Uterus (tissue), 2 donors: ENCODE data around the gene RTP3.

Experiments
- CTCF ChIP-seq, 4 experiments: fragments of 200-600 bp in 2 of 4; fragments of 450-650 bp in 2 of 4; sonication (generic) in 2 of 4; IDR thresholded peaks; one replicate each; pipeline ENCODE4 v1.5.1; 2016 to 2019; ENCODE audit warnings: antibody characterized with exemption in 4 of 4, mild to moderate bottlenecking in 2 of 4, moderate library complexity in 1 of 4
- POLR2A ChIP-seq, 2 donors: fragments of 450-650 bp; IDR thresholded peaks; one replicate each; pipeline ENCODE4 v1.6.1; 2016; ENCODE audit warnings: antibody characterized with exemption in 2 of 2, mild to moderate bottlenecking in 1 of 2, moderate library complexity in 1 of 2

- no peak for TF ChIP-seq CTCF (IDR thresholded peaks at IDR 0.05)
- no peak for TF ChIP-seq POLR2A (IDR thresholded peaks at IDR 0.05)
Measured at GRCh38 chr3:46535746-46536145, 38.0 kb downstream of the RTP3 start.
